Trophoblast cell (in vitro differentiated cells and primary cell): ENCODE results near the gene OR2T34.
"Not testable (repeated sequence)": the region's sequence is repeated elsewhere in the genome, so short reads cannot be mapped to it uniquely, and the experiment has no call there.

Experiments
- DNase-seq, 2 donors: peaks; one replicate each; pipeline ENCODE4 v3.0.0-alpha.2; 2016
- H2AFZ ChIP-seq: 2 replicates; pipeline ENCODE4 v1.6.1; 2013; ENCODE audit warnings: low read length, moderate library complexity, mild to moderate bottlenecking; ENCODE audit not compliant: insufficient read depth, poor library complexity
- H2AK5ac ChIP-seq: 2 replicates; pipeline ENCODE4 v1.6.1; 2013; ENCODE audit warnings: mild to moderate bottlenecking, low read length
- H2BK120ac ChIP-seq: 2 replicates; pipeline ENCODE4 v1.6.1; 2013; ENCODE audit warnings: low read length, mild to moderate bottlenecking, moderate library complexity; ENCODE audit not compliant: insufficient read depth, poor library complexity
- H2BK12ac ChIP-seq: 2 replicates; pipeline ENCODE4 v1.6.1; 2013; ENCODE audit warnings: mild to moderate bottlenecking, low read length, moderate library complexity
- H2BK5ac ChIP-seq: 2 replicates; pipeline ENCODE4 v1.6.1; 2013; ENCODE audit warnings: low read length, low read depth, moderate library complexity, mild to moderate bottlenecking; ENCODE audit not compliant: poor library complexity
- H3K14ac ChIP-seq: 2 replicates; pipeline ENCODE4 v1.6.1; 2013; ENCODE audit warnings: mild to moderate bottlenecking, low read length
- H3K18ac ChIP-seq: 2 replicates; pipeline ENCODE4 v1.6.1; 2013; ENCODE audit warnings: mild to moderate bottlenecking, low read length
- H3K23ac ChIP-seq: 2 replicates; pipeline ENCODE4 v1.6.1; 2013; ENCODE audit warnings: low read length
- H3K27ac ChIP-seq: 2 replicates; pipeline ENCODE4 v1.5.1; 2013; ENCODE audit warnings: low read depth, mild to moderate bottlenecking, inconsistent platforms, low read length, moderate library complexity
- H3K27me3 ChIP-seq: 2 replicates; pipeline ENCODE4 v1.6.1; 2013; ENCODE audit warnings: inconsistent platforms, mild to moderate bottlenecking, low read length, moderate library complexity; ENCODE audit not compliant: insufficient read depth
- H3K36me3 ChIP-seq, 2 experiments: 1 replicate in 1 of 2; 2 replicates in 1 of 2; pipeline ENCODE4 v1.6.1; 2013; ENCODE audit warnings: low read length in 2 of 2, mild to moderate bottlenecking in 2 of 2, moderate library complexity in 1 of 2; ENCODE audit not compliant: insufficient read depth in 2 of 2, control insufficient read depth in 1 of 2
- H3K4ac ChIP-seq: 2 replicates; pipeline ENCODE4 v1.6.1; 2013; ENCODE audit warnings: low read depth, mild to moderate bottlenecking, low read length, moderate library complexity
- H3K4me1 ChIP-seq, 2 experiments: 1 replicate in 1 of 2; 2 replicates in 1 of 2; pipeline ENCODE4 v1.6.1; 2013; ENCODE audit warnings: low read length in 2 of 2, mild to moderate bottlenecking in 2 of 2, moderate library complexity in 1 of 2; ENCODE audit not compliant: insufficient read depth in 2 of 2, control insufficient read depth in 1 of 2
- H3K4me2 ChIP-seq: 2 replicates; pipeline ENCODE4 v1.6.1; 2013; ENCODE audit warnings: inconsistent platforms, mild to moderate bottlenecking, low read length, moderate library complexity
- H3K4me3 ChIP-seq: 2 replicates; pipeline ENCODE4 v1.5.1; 2013; ENCODE audit warnings: mild to moderate bottlenecking, low read depth, low read length, inconsistent platforms
- H3K79me1 ChIP-seq: one replicate; pipeline ENCODE4 v1.6.1; 2013; ENCODE audit warnings: low read length
- H3K79me2 ChIP-seq: 2 replicates; pipeline ENCODE4 v1.6.1; 2013; ENCODE audit warnings: low read length, mild to moderate bottlenecking; ENCODE audit not compliant: control insufficient read depth, insufficient read depth, poor library complexity
- H3K9ac ChIP-seq: 2 replicates; pipeline ENCODE4 v1.6.1; 2013; ENCODE audit warnings: mild to moderate bottlenecking, low read length
- H3K9me3 ChIP-seq: 2 replicates; pipeline ENCODE4 v1.6.1; 2013; ENCODE audit warnings: low read depth, mild to moderate bottlenecking, control low read depth, inconsistent platforms, low read length; ENCODE audit not compliant: insufficient read depth
- H4K12ac ChIP-seq: 2 replicates; pipeline ENCODE4 v1.6.1; 2013; ENCODE audit warnings: low read depth, mild to moderate bottlenecking, low read length, moderate library complexity
- H4K8ac ChIP-seq: 2 replicates; pipeline ENCODE4 v1.6.1; 2013; ENCODE audit warnings: low read depth, mild to moderate bottlenecking, low read length, moderate library complexity
- H4K91ac ChIP-seq: one replicate; pipeline ENCODE4 v1.6.1; 2013; ENCODE audit warnings: low read depth, mild to moderate bottlenecking, low read length, moderate library complexity
- WGBS: extraction: QIAGEN DNeasy Blood & Tissue Kit; methylation state at CpG from one replicate; pipeline ENCODE4 v1.1.7; 2013; ENCODE audit warnings: missing lambda C conversion rate; ENCODE audit not compliant: insufficient read length, insufficient coverage; ENCODE audit errors: extremely low coverage; 5-methylcytosine and 5-hydroxymethylcytosine counted together

OR2T34 gene

DNA sequence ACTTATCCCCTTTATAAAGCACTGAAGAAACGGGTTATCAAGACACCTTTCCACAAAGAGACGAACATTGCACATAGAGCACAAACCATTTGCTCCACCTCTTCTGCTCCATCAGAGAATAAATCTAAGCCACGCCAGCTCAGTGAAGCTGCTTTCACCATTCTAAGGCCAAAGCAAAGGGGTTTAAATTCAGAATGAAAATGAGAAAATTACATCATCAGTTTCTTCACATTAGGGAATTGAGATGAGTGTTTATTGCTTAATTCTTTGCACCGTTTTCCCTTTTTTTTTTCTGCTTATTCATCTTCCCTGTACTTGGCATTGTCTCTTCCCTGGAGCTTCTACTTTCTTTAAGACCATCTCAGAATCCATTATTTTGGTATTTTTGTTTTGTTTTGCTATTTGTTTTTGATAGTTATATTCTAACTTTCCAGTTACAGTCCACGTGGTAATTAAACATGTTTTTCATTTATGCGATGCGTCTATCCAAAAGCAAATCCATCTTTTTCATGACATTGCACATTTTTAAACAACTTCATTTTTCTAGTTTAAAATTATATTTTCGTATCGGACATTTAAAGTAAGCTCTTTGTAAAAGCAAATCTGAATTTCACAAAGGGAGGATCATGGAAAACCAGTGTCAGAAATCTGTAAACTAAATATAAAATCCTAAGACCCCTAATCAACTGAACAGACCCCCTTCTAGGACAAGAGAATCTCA lies 1.9 kb upstream of the OR2T34 start:
- Histone ChIP-seq H2BK12ac (no peak overlapping the region), H3K4me2 (no peak overlapping the region), H3K9ac (no peak overlapping the region), H3K27ac (no peak overlapping the region), H3K18ac (no peak overlapping the region), H4K8ac (no peak overlapping the region), H2AK5ac (no peak overlapping the region), H3K4me3 (no peak overlapping the region), H3K4me1 (no peaks in the 10 kb centered on the region), H4K91ac (no peak overlapping the region), H3K27me3 (no peaks in the 10 kb centered on the region), H2BK120ac (no peak overlapping the region), H3K79me2 (no peaks in the 10 kb centered on the region), H2BK5ac (no peak overlapping the region), H4K12ac (no peak overlapping the region), H3K14ac (no peak overlapping the region), H3K36me3 (no peaks in the 10 kb centered on the region), H3K9me3 (peaks cover 3% of the 10 kb centered on the region), H2AFZ (no peak overlapping the region), H3K4ac (no peak overlapping the region), H3K79me1 (no peaks in the 10 kb centered on the region), H3K23ac (no peak overlapping the region)
- no peak for DNase-seq
- no CpG with 5 or more reads among the region's 9 CpGs for WGBS

DNA sequence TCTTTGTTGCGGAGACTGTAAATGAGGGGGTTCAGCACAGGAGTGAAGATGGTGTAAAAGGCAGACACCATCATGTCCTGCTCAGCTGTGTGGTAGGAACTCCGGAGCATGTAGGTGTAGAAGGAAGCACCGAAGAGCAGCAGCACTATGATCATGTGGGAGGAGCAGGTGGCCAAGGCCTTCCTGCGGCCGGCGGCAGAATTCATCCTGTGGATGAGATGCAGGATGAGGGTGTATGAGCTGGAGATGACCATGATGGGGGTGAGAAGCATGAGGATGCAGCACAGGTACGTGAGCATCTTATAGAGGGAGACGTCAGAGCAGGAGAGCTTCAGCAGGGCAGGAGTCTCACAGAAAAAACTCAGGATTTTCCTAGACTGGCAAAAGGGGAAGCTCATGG lies 701 bp downstream of the OR2T34 start:
- H2AFZ ChIP-seq, H3K9ac ChIP-seq, H3K4me3 ChIP-seq, DNase-seq, H3K4me1 ChIP-seq, H3K18ac ChIP-seq, H3K4ac ChIP-seq, H3K23ac ChIP-seq, H2BK120ac ChIP-seq, H3K79me1 ChIP-seq, H3K79me2 ChIP-seq, H2BK12ac ChIP-seq, H2AK5ac ChIP-seq, H2BK5ac ChIP-seq, H3K14ac ChIP-seq, H4K91ac ChIP-seq, H3K9me3 ChIP-seq, H3K4me2 ChIP-seq, H3K36me3 ChIP-seq, H3K27me3 ChIP-seq, H3K27ac ChIP-seq, H4K12ac ChIP-seq, H4K8ac ChIP-seq: not testable (repeated sequence)
- WGBS, result no CpG with 5 or more reads among the region's 8 CpGs

DNA sequence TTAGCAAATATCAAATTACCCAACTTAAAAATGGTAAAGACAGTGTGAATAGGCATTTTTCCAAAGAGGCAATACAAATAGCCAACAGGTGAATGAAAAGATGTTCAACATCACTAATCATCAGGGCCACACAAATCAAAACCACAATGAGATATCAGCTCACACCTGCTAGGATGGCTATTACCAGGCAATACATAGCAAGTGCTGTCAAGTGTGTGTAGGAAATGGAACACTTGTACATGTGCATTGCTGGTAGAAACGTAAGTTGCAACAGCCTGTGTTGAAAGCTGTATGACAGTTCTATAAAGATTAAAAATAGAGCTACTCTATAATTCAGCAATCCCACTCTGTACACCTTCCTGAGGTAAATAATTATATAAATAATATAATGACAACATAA lies 2.5 kb downstream of the OR2T34 start:
- H3K18ac ChIP-seq, H3K9me3 ChIP-seq, H3K23ac ChIP-seq, H3K4me2 ChIP-seq, H2BK5ac ChIP-seq, H3K27ac ChIP-seq, H3K36me3 ChIP-seq, H2BK120ac ChIP-seq, H3K79me1 ChIP-seq, H3K4ac ChIP-seq, H3K4me3 ChIP-seq, H3K27me3 ChIP-seq, H3K9ac ChIP-seq, H2AFZ ChIP-seq, H3K14ac ChIP-seq, H4K12ac ChIP-seq, H3K79me2 ChIP-seq, H3K4me1 ChIP-seq, H4K91ac ChIP-seq, DNase-seq, H2AK5ac ChIP-seq, H4K8ac ChIP-seq, H2BK12ac ChIP-seq: not testable (repeated sequence)
- no CpG with 5 or more reads among the region's 1 CpG for WGBS

DNA sequence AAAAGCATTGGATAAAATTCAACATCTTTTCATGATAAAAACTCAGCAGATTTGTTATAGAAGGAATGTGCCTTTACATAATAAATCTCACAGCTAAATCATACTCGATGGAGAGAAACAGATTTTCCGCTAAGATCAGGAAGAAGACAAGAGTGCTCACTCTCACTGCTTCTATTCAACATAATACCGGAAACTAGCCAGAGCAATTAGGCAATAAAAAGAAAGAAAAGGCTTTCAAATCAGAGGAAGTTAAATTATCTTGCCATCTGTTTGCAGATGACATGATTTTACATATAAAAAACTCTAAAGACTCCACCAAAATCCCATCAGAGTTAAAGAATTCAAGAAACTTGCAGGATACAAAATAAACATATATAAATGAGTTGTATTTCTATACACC lies 3.7 kb downstream of the OR2T34 start:
- H3K4me3 ChIP-seq, H3K27ac ChIP-seq, H2BK12ac ChIP-seq, H2BK120ac ChIP-seq, H4K8ac ChIP-seq, H3K79me2 ChIP-seq, H3K79me1 ChIP-seq, H3K27me3 ChIP-seq, H3K4me1 ChIP-seq, H4K91ac ChIP-seq, H3K9ac ChIP-seq, H3K9me3 ChIP-seq, H3K36me3 ChIP-seq, H4K12ac ChIP-seq, H2AFZ ChIP-seq, H3K14ac ChIP-seq, DNase-seq, H3K18ac ChIP-seq, H3K23ac ChIP-seq, H2BK5ac ChIP-seq, H3K4me2 ChIP-seq, H2AK5ac ChIP-seq, H3K4ac ChIP-seq: not testable (repeated sequence)
- whole genome bisulfite sequencing, result no CpG with 5 or more reads among the region's 3 CpGs
